ENCODE data around the gene ZNHIT2. TPM values are rescaled to one million over a fixed set of nuclear protein-coding genes. Genes with fewer than 3 reads are reported as not detected.

The ZNHIT2 gene
- total and polyA plus RNA-seq, 2 of the 13 experiments (the other 11 are each of a cell fraction or from before 2014, with no cell fraction given) = 1.1 to 6.5 TPM

DNA sequence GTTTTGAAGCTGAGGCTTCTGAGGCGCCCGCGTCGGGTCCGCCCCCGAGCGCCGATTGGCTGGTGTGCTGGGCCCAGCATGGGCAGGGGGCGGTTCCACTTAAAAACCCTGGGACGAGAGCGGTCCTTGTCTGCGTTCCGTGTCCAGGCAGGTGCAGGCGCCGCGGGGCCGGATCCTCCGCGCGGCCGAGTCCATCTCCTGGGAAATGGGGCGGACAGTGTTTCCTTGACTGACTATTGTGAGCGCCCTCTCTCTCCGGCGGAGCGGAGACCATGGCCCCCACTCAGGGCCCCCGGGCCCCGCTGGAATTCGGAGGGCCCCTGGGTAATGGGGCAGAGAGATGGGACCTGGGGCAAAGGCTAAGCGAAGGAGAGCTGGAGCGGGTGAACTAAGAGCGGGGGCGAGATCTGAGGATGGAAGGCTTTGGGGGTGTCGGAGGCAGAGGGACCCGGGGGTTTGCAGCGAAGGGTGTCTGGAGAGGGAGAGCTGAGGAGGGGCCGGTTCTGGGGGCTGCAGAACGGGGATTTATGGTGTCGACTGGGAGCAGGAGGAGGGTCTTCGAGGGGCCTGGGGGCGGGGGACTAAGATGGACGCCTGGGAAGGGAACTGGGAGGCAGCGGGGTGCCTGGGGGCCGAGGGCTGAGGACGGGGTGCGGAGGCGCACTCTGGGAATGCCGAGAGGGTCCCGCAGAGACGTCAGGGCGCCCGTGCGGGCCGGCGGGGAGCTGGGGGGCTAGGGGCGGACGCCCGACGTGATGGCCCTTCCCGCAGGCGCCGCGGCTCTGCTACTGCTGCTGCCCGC lies 5.6 kb downstream of the ZNHIT2 start, which contains the start of gene TM7SF2 (continued):
- TF ChIP-seq ZNF570 (CRISPR knock-in tag; IDR thresholded peaks at IDR 0.05; ENCODE audit: borderline replicate concordance) = no peak
- peak; percentile 79; the same call in 1 of the 2 replicates for TF ChIP-seq ZFP82 (CRISPR knock-in tag; IDR thresholded peaks at IDR 0.05; ENCODE audit: borderline replicate concordance)
- peak; percentile 66; the same call in 1 of the 2 replicates for TF ChIP-seq ZFP90 (CRISPR knock-in tag; IDR thresholded peaks at IDR 0.05; ENCODE audit: borderline replicate concordance)
- peak; percentile 99 for TF ChIP-seq AGO2 (optimal IDR thresholded peaks at IDR 0.05; ENCODE audit: low read depth, low read length)
- no peak for TF ChIP-seq TAF15 (IDR thresholded peaks at IDR 0.05; ENCODE audit: low read depth, low read length, poor library complexity, severe bottlenecking)
- TF ChIP-seq, protein P1, sequence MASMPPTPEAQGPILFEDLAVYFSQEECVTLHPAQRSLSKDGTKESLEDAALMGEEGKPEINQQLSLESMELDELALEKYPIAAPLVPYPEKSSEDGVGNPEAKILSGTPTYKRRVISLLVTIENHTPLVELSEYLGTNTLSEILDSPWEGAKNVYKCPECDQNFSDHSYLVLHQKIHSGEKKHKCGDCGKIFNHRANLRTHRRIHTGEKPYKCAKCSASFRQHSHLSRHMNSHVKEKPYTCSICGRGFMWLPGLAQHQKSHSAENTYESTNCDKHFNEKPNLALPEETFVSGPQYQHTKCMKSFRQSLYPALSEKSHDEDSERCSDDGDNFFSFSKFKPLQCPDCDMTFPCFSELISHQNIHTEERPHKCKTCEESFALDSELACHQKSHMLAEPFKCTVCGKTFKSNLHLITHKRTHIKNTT (CRISPR knock-in tag; IDR thresholded peaks at IDR 0.05) = no peak
- 0 out of 2 replicates have a peak, but pooled peaks have one; percentile 30 for TF ChIP-seq CAMTA2 (CRISPR knock-in tag; IDR thresholded peaks at IDR 0.05; ENCODE audit: borderline replicate concordance)
- TF ChIP-seq NFATC3 (CRISPR knock-in tag; IDR thresholded peaks at IDR 0.05) = no peak
- peak; percentile 74; the same call in 1 of the 2 replicates for TF ChIP-seq KLF11 (CRISPR knock-in tag; IDR thresholded peaks at IDR 0.05)
- TF ChIP-seq TBX3 (IDR thresholded peaks at IDR 0.05; ENCODE audit: borderline replicate concordance) = no peak
- TF ChIP-seq HMG20A (CRISPR knock-in tag; IDR thresholded peaks at IDR 0.05; ENCODE audit: borderline replicate concordance) = no peak
- no peak for TF ChIP-seq PTBP1 (IDR thresholded peaks at IDR 0.05; ENCODE audit: low read depth, low read length, poor library complexity, severe bottlenecking)
- no peak for TF ChIP-seq ZNF724P (CRISPR knock-in tag; IDR thresholded peaks at IDR 0.05; ENCODE audit: borderline replicate concordance)
- TF ChIP-seq ZNF350 (CRISPR knock-in tag; IDR thresholded peaks at IDR 0.05; ENCODE audit: borderline replicate concordance, low read depth) = no peak
- 0 out of 2 replicates have a peak, but pooled peaks have one; percentile 57 for TF ChIP-seq ZNF616 (CRISPR knock-in tag; IDR thresholded peaks at IDR 0.05; ENCODE audit: low read depth)
- TF ChIP-seq, protein P2, sequence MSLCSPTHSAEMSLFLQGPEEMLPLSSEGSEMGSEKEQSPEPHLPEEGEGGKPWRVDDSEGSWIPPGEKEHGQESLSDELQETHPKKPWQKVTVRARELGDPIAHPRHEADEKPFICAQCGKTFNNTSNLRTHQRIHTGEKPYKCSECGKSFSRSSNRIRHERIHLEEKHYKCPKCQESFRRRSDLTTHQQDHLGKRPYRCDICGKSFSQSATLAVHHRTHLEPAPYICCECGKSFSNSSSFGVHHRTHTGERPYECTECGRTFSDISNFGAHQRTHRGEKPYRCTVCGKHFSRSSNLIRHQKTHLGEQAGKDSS (CRISPR knock-in tag; IDR thresholded peaks at IDR 0.05; ENCODE audit: borderline replicate concordance, low read depth) = peak; percentile 54; the same call in 1 of the 2 replicates
- TF ChIP-seq ZNF121 (CRISPR knock-in tag; IDR thresholded peaks at IDR 0.05) = no peak
- no peak for TF ChIP-seq NPAS2 (CRISPR knock-in tag; IDR thresholded peaks at IDR 0.05; ENCODE audit: borderline replicate concordance)
- no peak for TF ChIP-seq ZNF670 (CRISPR knock-in tag; IDR thresholded peaks at IDR 0.05; ENCODE audit: borderline replicate concordance)
- TF ChIP-seq, protein P3, sequence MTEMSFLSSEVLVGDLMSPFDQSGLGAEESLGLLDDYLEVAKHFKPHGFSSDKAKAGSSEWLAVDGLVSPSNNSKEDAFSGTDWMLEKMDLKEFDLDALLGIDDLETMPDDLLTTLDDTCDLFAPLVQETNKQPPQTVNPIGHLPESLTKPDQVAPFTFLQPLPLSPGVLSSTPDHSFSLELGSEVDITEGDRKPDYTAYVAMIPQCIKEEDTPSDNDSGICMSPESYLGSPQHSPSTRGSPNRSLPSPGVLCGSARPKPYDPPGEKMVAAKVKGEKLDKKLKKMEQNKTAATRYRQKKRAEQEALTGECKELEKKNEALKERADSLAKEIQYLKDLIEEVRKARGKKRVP (CRISPR knock-in tag; IDR thresholded peaks at IDR 0.05) = no peak; a peak in 1 of 4 replicates
- TF ChIP-seq, protein P4, sequence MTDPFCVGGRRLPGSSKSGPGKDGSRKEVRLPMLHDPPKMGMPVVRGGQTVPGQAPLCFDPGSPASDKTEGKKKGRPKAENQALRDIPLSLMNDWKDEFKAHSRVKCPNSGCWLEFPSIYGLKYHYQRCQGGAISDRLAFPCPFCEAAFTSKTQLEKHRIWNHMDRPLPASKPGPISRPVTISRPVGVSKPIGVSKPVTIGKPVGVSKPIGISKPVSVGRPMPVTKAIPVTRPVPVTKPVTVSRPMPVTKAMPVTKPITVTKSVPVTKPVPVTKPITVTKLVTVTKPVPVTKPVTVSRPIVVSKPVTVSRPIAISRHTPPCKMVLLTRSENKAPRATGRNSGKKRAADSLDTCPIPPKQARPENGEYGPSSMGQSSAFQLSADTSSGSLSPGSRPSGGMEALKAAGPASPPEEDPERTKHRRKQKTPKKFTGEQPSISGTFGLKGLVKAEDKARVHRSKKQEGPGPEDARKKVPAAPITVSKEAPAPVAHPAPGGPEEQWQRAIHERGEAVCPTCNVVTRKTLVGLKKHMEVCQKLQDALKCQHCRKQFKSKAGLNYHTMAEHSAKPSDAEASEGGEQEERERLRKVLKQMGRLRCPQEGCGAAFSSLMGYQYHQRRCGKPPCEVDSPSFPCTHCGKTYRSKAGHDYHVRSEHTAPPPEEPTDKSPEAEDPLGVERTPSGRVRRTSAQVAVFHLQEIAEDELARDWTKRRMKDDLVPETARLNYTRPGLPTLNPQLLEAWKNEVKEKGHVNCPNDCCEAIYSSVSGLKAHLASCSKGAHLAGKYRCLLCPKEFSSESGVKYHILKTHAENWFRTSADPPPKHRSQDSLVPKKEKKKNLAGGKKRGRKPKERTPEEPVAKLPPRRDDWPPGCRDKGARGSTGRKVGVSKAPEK (CRISPR knock-in tag; IDR thresholded peaks at IDR 0.05; ENCODE audit: borderline replicate concordance) = no peak
